ENCODE results near the gene NAB1.

DNA sequence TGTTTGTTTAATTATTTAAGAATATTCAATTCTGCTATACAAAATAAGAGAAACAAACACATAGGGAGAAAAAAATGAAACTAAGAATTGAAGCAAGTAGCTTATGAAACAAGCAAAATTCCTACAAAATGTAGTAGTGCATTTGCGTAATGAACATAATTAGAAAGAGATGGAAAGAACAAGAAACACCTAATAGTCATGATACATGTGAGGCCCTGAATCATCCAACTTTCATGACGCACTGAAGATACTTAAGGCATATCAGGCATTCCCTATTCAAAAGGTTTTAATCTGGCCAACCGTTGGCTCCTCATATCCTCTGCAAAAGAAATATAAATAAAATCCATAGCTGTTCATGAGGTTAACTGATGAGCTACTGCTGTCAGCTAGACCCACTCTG, 14.5 kb upstream of the NAB1 start:
- TF ChIP-seq GATA2 (IDR thresholded peaks at IDR 0.05; ENCODE audit: insufficient read depth, insufficient read length, low read depth, low read length): no peak
- TF ChIP-seq, protein P1, sequence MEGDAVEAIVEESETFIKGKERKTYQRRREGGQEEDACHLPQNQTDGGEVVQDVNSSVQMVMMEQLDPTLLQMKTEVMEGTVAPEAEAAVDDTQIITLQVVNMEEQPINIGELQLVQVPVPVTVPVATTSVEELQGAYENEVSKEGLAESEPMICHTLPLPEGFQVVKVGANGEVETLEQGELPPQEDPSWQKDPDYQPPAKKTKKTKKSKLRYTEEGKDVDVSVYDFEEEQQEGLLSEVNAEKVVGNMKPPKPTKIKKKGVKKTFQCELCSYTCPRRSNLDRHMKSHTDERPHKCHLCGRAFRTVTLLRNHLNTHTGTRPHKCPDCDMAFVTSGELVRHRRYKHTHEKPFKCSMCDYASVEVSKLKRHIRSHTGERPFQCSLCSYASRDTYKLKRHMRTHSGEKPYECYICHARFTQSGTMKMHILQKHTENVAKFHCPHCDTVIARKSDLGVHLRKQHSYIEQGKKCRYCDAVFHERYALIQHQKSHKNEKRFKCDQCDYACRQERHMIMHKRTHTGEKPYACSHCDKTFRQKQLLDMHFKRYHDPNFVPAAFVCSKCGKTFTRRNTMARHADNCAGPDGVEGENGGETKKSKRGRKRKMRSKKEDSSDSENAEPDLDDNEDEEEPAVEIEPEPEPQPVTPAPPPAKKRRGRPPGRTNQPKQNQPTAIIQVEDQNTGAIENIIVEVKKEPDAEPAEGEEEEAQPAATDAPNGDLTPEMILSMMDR (IDR thresholded peaks at IDR 0.05; ENCODE audit: extremely low read depth in 1 of 2, insufficient read depth in 1 of 2, low read depth in 1 of 2, low read length in 2 of 2): no peak

Measured in endothelial cell of umbilical vein (primary cell).